ENCODE results near the gene KCNIP1.

The KCNIP1 gene

GRCh38 chr5:170773024-170773985, 269.5 kb downstream of the KCNIP1 start:
- no peak for DNase-seq (ENCODE audit: low read depth, low spot score)
- in situ Hi-C loops (cut with HindIII; ENCODE audit: low sequenced_read_pairs) = no loop called here
- H3K4me3 ChIP-seq (ENCODE audit: low read depth, low read length) = no peak overlapping the region
- TF ChIP-seq CTCF (IDR thresholded peaks at IDR 0.05; ENCODE audit: low read depth, low read length) = no peak

DNA sequence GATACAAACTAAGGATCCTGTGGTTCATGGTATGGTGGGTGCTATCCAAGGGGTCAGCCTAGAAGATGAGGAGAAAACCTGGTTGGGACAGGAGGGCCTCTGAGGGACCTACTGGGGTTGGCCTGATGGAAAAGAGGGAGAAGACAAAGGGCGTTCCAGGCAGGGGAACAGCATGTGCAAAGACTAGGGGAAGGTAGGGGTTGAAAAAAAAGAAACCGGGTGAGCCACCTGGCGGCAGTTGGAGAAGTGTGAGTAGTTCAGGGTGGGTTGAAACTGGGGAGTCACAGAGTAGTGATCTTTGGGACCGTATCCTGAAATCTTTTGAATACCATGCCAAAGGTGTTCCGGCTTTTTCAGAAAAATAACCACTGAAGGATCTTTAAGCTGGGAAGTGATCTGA, 271.0 kb downstream of the KCNIP1 start:
- TF ChIP-seq CTCF (IDR thresholded peaks at IDR 0.05; ENCODE audit: low read depth, low read length) = no peak
- H3K4me3 ChIP-seq (ENCODE audit: low read depth, low read length) = no peak overlapping the region
- in situ Hi-C loops (cut with HindIII; ENCODE audit: low sequenced_read_pairs) = no loop called here
- no peak for DNase-seq (ENCODE audit: low read depth, low spot score)

GRCh38 chr5:170781946-170782345, 278.1 kb downstream of the KCNIP1 start:
- no peak for DNase-seq (ENCODE audit: low read depth, low spot score)
- in situ Hi-C loops (cut with HindIII; ENCODE audit: low sequenced_read_pairs) = no loop called here
- TF ChIP-seq CTCF (IDR thresholded peaks at IDR 0.05; ENCODE audit: low read depth, low read length) = no peak
- no peak overlapping the region for H3K4me3 ChIP-seq (ENCODE audit: low read depth, low read length)

GRCh38 chr5:170782438-170782837, 278.6 kb downstream of the KCNIP1 start:
- H3K4me3 ChIP-seq (ENCODE audit: low read depth, low read length) = no peak overlapping the region
- no peak for DNase-seq (ENCODE audit: low read depth, low spot score)
- in situ Hi-C loops (cut with HindIII; ENCODE audit: low sequenced_read_pairs) = no loop called here
- no peak for TF ChIP-seq CTCF (IDR thresholded peaks at IDR 0.05; ENCODE audit: low read depth, low read length)

DNA sequence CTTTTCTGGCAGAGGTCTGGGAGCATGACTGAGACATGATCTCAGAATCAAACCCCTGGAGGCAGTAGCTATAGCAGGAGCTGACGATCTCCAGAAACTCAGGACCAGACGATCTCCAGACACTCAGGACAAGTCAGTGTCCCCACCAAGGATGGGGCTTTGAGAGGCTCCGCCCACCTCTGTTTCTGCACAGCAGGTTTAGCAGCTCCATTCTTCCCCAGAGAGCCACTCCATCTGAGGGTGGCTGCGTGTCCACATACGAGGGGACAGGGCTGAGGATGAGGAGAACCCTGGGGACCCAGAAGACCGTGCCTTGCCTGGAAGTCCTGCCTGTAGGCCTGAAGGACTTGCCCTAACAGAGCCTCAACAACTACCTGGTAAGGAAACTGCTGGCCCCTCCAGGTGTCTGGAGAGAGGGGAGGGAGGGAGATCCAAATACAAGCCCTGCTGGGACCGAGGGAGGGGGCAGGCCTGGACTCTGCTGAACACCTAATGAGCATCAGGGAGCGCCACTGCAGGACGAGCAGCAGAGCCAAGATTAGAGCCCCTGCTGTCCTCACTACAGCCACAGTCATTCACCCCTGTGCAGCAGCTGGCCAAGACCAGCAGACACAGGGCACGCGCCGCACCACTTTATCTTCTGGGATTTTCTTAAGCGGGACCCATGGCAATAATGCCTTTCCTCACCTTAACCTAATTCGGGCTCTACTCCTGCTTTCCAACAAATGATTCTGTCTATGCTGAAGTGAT, 279.9 kb downstream of the KCNIP1 start, which contains the start of gene GABRP:
Gene GABRP, plus strand, starts transcription at position 228 of the 750 bp plus-strand sequence. CDS start 4,891 bp downstream, outside the sequence.
- in situ Hi-C loops (cut with HindIII; ENCODE audit: low sequenced_read_pairs) = no loop called here
- no peak for DNase-seq (ENCODE audit: low read depth, low spot score)
- H3K4me3 ChIP-seq (ENCODE audit: low read depth, low read length) = no peak within 1 kb of the TSS
- TF ChIP-seq CTCF (IDR thresholded peaks at IDR 0.05; ENCODE audit: low read depth, low read length) = no peak

GRCh38 chr5:170785416-170785815, 281.6 kb downstream of the KCNIP1 start:
- H3K4me3 ChIP-seq (ENCODE audit: low read depth, low read length) = no peak overlapping the region
- in situ Hi-C loops (cut with HindIII; ENCODE audit: low sequenced_read_pairs) = no loop called here
- DNase-seq (ENCODE audit: low read depth, low spot score) = no peak
- TF ChIP-seq CTCF (IDR thresholded peaks at IDR 0.05; ENCODE audit: low read depth, low read length) = no peak
